GM21723 (cell line): ENCODE results near the gene IGFBP2.

ENCODE experiments used
- ATAC-seq: cut with Tn5 transposase; IDR thresholded peaks from one replicate; pipeline ENCODE4 v1.9.1; 2021; ENCODE audit warnings: mild to moderate bottlenecking, moderate library complexity; ENCODE audit not compliant: unreplicated experiment

The IGFBP2 gene

GRCh38 chr2:216700088-216700567 is 66.9 kb downstream of the IGFBP2 start:
- ATAC-seq: no peak

- no peak for ATAC-seq
These were observed 67.6 kb downstream of the IGFBP2 start for GRCh38 chr2:216700781-216701180.

GRCh38 chr2:216701544-216701943 is 68.3 kb downstream of the IGFBP2 start:
- no peak for ATAC-seq

- ATAC-seq: no peak
These were observed 69.5 kb downstream of the IGFBP2 start for GRCh38 chr2:216702756-216703155.

- no peak for ATAC-seq
These were observed 77.5 kb downstream of the IGFBP2 start for GRCh38 chr2:216710551-216711301.

GRCh38 chr2:216711348-216711747 is 78.1 kb downstream of the IGFBP2 start:
- ATAC-seq: no peak

- ATAC-seq: no peak
These were observed 80.6 kb downstream of the IGFBP2 start for GRCh38 chr2:216713691-216714336.
